ENCODE measurements around the gene ACOT12. TPM values are rescaled to one million over a fixed set of nuclear protein-coding genes. Genes with fewer than 3 reads are reported as not detected.

Gene ACOT12
- total RNA-seq, 1 donor from 2014 or later, result not detected

DNA sequence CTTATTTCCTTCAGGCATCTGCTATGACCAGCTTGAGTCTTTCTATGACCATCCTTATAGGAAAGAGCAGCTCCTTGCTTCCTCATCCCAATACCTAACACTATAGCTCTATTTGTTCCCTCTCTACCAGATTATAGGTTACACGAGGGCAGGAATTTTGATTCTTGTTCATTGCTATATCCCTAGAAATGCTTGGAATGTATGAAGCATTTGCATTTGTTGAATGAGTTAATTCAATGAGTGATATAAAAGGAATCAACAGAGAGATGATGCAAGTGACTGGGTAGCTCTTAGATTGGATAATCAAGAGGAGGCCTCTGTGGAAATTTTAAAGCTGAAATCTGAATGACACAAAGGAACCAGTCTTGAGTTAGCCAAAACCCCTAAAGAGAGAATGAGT is 78.6 kb downstream of the ACOT12 start:
- H3K9me3 Mint-ChIP-seq (ENCODE audit: unreplicated experiment), result no peaks in the 10 kb centered on the region
- no peaks in the 10 kb centered on the region for H3K4me1 Mint-ChIP-seq (ENCODE audit: unreplicated experiment)
- no peaks in the 10 kb centered on the region for H3K27me3 Mint-ChIP-seq (ENCODE audit: unreplicated experiment)
- TF ChIP-seq, protein P1, sequence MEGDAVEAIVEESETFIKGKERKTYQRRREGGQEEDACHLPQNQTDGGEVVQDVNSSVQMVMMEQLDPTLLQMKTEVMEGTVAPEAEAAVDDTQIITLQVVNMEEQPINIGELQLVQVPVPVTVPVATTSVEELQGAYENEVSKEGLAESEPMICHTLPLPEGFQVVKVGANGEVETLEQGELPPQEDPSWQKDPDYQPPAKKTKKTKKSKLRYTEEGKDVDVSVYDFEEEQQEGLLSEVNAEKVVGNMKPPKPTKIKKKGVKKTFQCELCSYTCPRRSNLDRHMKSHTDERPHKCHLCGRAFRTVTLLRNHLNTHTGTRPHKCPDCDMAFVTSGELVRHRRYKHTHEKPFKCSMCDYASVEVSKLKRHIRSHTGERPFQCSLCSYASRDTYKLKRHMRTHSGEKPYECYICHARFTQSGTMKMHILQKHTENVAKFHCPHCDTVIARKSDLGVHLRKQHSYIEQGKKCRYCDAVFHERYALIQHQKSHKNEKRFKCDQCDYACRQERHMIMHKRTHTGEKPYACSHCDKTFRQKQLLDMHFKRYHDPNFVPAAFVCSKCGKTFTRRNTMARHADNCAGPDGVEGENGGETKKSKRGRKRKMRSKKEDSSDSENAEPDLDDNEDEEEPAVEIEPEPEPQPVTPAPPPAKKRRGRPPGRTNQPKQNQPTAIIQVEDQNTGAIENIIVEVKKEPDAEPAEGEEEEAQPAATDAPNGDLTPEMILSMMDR (IDR thresholded peaks at IDR 0.05; ENCODE audit: unreplicated experiment), result no peak
- H3K27ac Mint-ChIP-seq (ENCODE audit: unreplicated experiment), result no peak overlapping the region
- DNase-seq (ENCODE audit: low spot score), result no peak
- H3K36me3 Mint-ChIP-seq (ENCODE audit: low read depth, unreplicated experiment), result peaks cover 12% of the 10 kb centered on the region
- no peak overlapping the region for H3K4me3 Mint-ChIP-seq (ENCODE audit: unreplicated experiment)

DNA sequence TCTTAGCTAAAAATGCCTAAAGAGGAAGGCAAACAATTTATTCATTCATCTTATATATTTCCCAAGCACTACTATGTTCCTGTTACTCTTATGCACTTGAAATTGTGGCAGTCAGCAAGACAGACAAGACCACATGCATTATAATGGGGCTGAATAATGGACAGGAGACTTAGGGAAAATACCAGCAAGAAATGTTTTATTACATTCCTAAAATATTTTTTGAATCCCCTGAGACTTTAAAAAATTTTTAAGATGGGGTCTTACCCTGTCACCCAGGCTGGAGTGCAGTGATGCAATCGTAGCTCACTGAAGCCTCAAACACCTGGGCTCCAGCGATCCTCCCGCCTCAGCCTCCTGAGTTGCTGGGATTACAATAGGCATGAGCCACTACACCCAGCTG is 79.4 kb downstream of the ACOT12 start:
- Mint-ChIP-seq H3K36me3 (ENCODE audit: low read depth, unreplicated experiment) (peaks cover 12% of the 10 kb centered on the region), H3K4me1 (ENCODE audit: unreplicated experiment) (no peaks in the 10 kb centered on the region), H3K27ac (ENCODE audit: unreplicated experiment) (no peak overlapping the region), H3K9me3 (ENCODE audit: unreplicated experiment) (no peaks in the 10 kb centered on the region), H3K27me3 (ENCODE audit: unreplicated experiment) (no peaks in the 10 kb centered on the region), H3K4me3 (ENCODE audit: unreplicated experiment) (no peak overlapping the region)
- TF ChIP-seq, protein P1 (IDR thresholded peaks at IDR 0.05; ENCODE audit: unreplicated experiment), result no peak
- no peak for DNase-seq (ENCODE audit: low spot score)

DNA sequence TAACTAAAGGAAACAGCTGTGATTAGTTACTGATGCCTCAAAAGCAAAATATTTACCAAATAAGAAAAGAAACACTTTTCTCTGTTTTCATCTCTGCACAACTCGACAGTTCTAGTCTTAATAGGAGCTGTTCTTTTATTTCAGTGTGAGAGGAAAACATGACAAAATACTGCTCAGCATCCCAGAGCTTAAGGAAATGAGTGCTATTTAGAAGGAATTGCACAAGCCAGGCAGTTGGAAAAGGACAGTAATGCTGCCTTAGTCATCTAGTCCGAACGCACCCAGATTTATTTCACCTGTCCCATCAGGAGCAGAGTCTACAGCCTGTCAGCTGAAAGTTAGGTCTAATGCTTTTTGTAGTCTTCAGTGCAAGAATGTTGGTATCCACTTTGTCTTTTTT is 80.2 kb downstream of the ACOT12 start:
- TF ChIP-seq, protein P1 (IDR thresholded peaks at IDR 0.05; ENCODE audit: unreplicated experiment), result no peak
- Mint-ChIP-seq H3K9me3 (ENCODE audit: unreplicated experiment) (no peaks in the 10 kb centered on the region), H3K27me3 (ENCODE audit: unreplicated experiment) (no peaks in the 10 kb centered on the region), H3K4me3 (ENCODE audit: unreplicated experiment) (no peak overlapping the region), H3K36me3 (ENCODE audit: low read depth, unreplicated experiment) (peaks cover 12% of the 10 kb centered on the region), H3K27ac (ENCODE audit: unreplicated experiment) (no peak overlapping the region), H3K4me1 (ENCODE audit: unreplicated experiment) (no peaks in the 10 kb centered on the region)
- DNase-seq (ENCODE audit: low spot score), result no peak

DNA sequence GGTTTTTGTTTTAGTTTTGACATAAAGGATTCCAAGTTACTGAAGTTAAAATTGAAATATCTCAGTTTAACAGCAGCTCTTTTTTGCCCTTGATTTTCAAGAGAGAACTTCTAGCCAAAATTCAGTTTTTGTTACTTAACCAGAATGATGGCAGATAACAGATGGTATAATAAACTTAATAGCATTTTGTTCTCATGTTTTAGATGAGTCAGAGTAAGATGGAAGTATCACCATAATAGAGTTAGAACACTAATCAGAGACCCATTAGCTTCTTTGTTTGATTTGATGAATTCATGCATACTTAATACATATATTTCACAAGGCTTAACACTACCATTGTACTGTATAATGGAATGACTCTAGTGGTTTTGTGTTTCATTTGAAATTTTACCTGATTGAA is 80.7 kb downstream of the ACOT12 start:
- H3K36me3 Mint-ChIP-seq (ENCODE audit: low read depth, unreplicated experiment), result peaks cover 12% of the 10 kb centered on the region
- H3K9me3 Mint-ChIP-seq (ENCODE audit: unreplicated experiment), result no peaks in the 10 kb centered on the region
- no peaks in the 10 kb centered on the region for H3K27me3 Mint-ChIP-seq (ENCODE audit: unreplicated experiment)
- H3K4me1 Mint-ChIP-seq (ENCODE audit: unreplicated experiment), result no peaks in the 10 kb centered on the region
- no peak overlapping the region for H3K4me3 Mint-ChIP-seq (ENCODE audit: unreplicated experiment)
- H3K27ac Mint-ChIP-seq (ENCODE audit: unreplicated experiment), result no peak overlapping the region
- TF ChIP-seq, protein P1 (IDR thresholded peaks at IDR 0.05; ENCODE audit: unreplicated experiment), result no peak
- DNase-seq (ENCODE audit: low spot score), result no peak

DNA sequence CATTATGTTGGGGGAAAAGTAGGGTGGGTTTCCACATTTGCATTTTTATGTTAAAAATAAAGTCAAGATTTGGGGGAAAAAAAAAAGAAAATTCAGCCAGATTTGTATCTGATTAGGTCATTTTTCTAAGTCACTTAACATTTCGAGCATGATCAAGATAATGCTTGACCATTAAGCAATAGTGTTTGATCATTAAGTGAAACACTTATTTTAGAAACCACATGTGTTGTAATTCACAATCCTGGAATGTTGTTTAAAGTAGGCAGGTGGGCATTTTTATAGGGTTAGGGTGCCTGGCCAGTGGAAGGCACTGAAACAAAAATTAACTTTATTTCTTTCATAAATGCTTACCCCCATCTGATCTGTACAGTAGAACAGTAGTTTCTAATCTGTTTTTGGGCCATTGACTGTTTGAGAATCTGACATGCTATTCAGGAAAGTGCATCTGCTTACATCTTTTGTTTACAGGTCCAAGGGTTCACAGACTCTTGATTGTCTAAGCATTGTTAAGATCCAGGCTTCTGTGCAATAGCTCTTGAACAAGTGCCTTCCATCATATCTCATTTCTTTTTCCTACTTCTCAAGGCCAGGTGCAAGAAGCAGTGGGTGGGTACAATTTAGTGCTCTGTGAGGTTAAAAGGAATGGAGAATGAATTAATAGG is 83.4 kb downstream of the ACOT12 start:
- Mint-ChIP-seq H3K27me3 (ENCODE audit: unreplicated experiment) (peaks cover 2% of the 10 kb centered on the region), H3K4me1 (ENCODE audit: unreplicated experiment) (no peaks in the 10 kb centered on the region), H3K9me3 (ENCODE audit: unreplicated experiment) (no peaks in the 10 kb centered on the region), H3K36me3 (ENCODE audit: low read depth, unreplicated experiment) (peaks cover 12% of the 10 kb centered on the region), H3K27ac (ENCODE audit: unreplicated experiment) (no peak overlapping the region), H3K4me3 (ENCODE audit: unreplicated experiment) (no peak overlapping the region)
- DNase-seq (ENCODE audit: low spot score), result no peak
- TF ChIP-seq, protein P1 (IDR thresholded peaks at IDR 0.05; ENCODE audit: unreplicated experiment), result no peak
